Measurements from ENCODE around the gene NOXA1. TPM values are rescaled to one million over a fixed set of nuclear protein-coding genes. Genes with fewer than 3 reads are reported as not detected.
A peak's percentile ranks its signal among the peaks of the same experiment; 100 is the strongest.

NOXA1 gene
- total RNA-seq, 2 donors from 2014 or later, result 0.94 to 3.4 TPM

DNA sequence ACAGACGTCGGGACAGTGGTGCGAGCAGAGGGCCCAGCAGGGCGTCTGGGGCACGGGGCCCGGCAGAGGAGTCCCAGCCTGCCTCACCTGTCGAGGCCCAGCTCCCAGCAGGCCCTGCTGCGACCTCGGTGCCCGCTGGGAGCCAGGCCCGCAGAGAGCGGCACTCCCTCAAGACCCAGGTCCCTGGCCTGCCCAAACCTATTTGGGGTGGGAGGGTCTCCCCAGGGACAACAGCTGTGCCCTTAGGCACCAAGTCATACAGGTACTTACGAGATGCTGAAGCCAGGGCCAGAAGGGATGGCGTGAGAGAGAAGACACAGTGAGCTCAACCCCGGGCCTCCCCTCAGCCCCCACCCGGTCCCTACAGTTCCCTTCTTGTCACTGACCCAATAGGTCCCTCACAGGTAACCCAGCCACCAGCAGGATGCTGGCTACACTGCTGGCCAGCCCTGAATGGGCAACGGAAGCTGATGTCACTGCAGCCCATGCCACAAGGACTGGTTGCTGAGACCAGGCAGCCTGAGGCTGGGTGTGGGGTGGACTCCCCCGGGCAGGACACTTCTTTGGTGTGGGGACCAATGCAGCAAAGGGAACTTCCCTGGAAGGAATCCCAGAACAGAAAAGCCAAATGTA lies 32.3 kb downstream of the NOXA1 start:
- H3K36me3 ChIP-seq, result peaks cover 5% of the 10 kb centered on the region
- H3K27ac ChIP-seq, result no peak overlapping the region
- H3K27me3 ChIP-seq, result no peaks in the 10 kb centered on the region
- H3K9me3 ChIP-seq, result no peaks in the 10 kb centered on the region
- DNase-seq (ENCODE audit: low spot score), result no peak
- no peak overlapping the region for H3K4me3 ChIP-seq
- TF ChIP-seq, protein P1, sequence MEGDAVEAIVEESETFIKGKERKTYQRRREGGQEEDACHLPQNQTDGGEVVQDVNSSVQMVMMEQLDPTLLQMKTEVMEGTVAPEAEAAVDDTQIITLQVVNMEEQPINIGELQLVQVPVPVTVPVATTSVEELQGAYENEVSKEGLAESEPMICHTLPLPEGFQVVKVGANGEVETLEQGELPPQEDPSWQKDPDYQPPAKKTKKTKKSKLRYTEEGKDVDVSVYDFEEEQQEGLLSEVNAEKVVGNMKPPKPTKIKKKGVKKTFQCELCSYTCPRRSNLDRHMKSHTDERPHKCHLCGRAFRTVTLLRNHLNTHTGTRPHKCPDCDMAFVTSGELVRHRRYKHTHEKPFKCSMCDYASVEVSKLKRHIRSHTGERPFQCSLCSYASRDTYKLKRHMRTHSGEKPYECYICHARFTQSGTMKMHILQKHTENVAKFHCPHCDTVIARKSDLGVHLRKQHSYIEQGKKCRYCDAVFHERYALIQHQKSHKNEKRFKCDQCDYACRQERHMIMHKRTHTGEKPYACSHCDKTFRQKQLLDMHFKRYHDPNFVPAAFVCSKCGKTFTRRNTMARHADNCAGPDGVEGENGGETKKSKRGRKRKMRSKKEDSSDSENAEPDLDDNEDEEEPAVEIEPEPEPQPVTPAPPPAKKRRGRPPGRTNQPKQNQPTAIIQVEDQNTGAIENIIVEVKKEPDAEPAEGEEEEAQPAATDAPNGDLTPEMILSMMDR (IDR thresholded peaks at IDR 0.05), result no peak
- peaks cover 0 to 42% of the 10 kb centered on the region in 2 donors for H3K4me1 ChIP-seq

DNA sequence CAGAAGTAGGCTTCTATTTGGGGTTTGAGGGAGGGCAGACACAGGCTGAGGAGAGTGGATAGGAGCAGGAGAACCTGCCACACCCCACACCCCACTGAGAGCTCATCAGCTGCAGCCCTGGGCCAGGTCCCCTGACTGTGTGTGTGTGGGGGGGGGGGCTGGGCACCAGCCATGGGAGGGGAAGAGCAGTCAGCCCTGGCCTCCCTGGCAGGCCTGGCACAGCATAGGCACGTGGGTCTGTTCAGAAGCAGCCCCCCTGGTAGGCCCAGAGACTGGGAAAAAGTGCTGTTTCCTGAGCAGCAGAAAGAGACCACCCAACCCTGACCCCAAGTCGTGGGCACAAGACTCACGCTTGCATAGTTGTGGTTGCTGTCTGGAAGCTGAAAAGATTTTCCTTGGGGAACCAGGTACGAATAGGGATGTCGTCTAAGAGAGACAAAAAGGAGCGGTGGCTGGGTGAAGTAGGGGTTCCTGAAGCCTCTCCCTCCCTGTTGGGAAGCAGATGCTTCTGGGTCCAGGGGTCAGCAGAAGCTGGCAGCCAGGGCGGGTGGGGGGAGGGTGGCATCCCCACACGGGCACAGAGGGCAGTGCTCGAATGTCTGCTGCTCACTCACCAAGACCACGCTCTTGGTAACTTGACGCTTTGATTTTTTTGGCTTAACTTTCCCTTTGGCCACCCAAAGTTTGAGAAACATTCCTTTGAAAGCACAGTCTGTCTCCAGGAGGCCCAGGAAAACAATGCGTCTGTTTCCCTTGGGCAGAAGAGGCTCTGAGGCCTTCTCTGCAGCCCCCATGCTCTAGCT lies 33.1 kb downstream of the NOXA1 start:
- H3K27me3 ChIP-seq, result no peaks in the 10 kb centered on the region
- no peak overlapping the region for H3K27ac ChIP-seq
- peaks cover 0 to 42% of the 10 kb centered on the region in 2 donors for H3K4me1 ChIP-seq
- H3K4me3 ChIP-seq, result no peak overlapping the region
- no peak for DNase-seq (ENCODE audit: low spot score)
- no peaks in the 10 kb centered on the region for H3K9me3 ChIP-seq
- H3K36me3 ChIP-seq, result peaks cover 5% of the 10 kb centered on the region
- TF ChIP-seq, protein P1 (IDR thresholded peaks at IDR 0.05), result no peak

DNA sequence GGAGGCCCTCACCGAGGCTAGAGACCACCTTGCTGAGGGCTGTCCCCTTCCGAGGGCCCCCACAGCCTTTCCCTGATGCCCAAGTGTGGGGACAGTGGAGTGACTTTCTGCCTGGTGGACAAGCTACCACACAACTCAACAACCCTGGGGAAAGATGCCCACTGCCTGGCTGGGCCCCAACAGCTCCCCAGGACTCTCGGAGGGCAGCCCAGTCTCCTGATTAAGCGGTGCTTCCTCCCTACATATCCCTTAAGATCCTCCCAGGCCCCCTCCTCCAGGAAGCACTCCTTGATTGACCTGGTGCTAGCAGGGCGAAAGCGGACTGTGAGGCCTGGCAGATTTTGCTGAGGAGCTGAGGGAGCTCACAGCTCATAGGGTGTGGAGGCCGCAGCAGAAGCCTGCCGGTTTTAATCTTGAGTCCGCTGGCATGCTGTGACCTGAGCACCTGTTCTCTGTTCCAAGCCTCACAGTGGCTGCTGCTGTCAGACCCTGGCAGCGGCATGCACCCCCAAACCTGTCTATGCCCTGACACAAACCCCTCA lies 33.7 kb downstream of the NOXA1 start:
- H3K36me3 ChIP-seq, result peaks cover 5% of the 10 kb centered on the region
- no peaks in the 10 kb centered on the region for H3K9me3 ChIP-seq
- peak overlapping the region in 1 of 2 donors; percentile 6 for H3K27ac ChIP-seq
- peaks cover 0 to 42% of the 10 kb centered on the region in 2 donors for H3K4me1 ChIP-seq
- TF ChIP-seq, protein P1 (IDR thresholded peaks at IDR 0.05), result no peak
- H3K4me3 ChIP-seq, result no peak overlapping the region
- H3K27me3 ChIP-seq, result no peaks in the 10 kb centered on the region
- DNase-seq (ENCODE audit: low spot score), result no peak

DNA sequence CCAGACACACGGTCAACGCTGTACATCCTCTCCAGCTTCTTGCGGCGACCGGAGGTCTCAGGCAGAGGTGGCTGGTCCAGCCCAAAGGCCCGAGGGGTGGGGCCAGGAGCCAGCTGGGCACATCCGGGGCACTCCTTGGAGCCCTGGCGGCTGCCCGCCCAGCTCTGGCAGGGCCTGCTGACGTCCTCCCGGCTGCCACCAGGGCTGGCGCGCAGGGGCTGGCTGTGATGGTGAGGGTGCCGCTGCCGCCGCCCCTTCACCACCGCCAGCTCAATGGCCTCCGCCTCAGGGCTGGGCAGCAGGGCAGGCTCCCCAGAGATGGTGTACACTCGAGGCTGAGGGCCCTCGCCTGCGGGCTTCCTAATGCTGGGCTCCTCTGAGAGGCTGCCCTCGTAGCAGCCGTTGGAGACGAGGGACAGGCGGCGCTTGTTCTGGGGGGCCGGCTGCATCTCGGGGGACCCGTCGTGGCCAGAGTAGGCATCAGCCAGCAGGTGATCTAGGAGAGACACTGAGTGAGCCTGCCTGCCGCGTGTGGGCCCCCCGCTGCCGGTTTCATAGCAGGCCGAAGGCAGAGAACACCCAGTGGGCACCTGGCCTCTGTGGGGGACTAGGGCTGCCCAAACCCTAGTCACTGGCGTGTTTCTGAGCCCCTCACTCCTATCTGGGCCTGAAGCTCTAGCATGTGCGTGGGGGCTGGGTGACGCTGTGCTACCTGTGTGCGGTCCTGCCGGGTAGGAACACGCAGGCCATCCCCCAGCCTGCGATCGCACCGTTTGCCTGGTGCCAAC lies 34.4 kb downstream of the NOXA1 start:
- Histone ChIP-seq H3K27me3 (no peaks in the 10 kb centered on the region), H3K27ac (peak overlapping the region in 1 of 2 donors; percentile 66), H3K9me3 (no peaks in the 10 kb centered on the region), H3K36me3 (peaks cover 2% of the 10 kb centered on the region), H3K4me1 (peaks cover 0 to 42% of the 10 kb centered on the region in 2 donors), H3K4me3 (peak overlapping the region in 1 of 2 donors; percentile 72)
- TF ChIP-seq, protein P1 (IDR thresholded peaks at IDR 0.05), result no peak
- no peak for DNase-seq (ENCODE audit: low spot score)

DNA sequence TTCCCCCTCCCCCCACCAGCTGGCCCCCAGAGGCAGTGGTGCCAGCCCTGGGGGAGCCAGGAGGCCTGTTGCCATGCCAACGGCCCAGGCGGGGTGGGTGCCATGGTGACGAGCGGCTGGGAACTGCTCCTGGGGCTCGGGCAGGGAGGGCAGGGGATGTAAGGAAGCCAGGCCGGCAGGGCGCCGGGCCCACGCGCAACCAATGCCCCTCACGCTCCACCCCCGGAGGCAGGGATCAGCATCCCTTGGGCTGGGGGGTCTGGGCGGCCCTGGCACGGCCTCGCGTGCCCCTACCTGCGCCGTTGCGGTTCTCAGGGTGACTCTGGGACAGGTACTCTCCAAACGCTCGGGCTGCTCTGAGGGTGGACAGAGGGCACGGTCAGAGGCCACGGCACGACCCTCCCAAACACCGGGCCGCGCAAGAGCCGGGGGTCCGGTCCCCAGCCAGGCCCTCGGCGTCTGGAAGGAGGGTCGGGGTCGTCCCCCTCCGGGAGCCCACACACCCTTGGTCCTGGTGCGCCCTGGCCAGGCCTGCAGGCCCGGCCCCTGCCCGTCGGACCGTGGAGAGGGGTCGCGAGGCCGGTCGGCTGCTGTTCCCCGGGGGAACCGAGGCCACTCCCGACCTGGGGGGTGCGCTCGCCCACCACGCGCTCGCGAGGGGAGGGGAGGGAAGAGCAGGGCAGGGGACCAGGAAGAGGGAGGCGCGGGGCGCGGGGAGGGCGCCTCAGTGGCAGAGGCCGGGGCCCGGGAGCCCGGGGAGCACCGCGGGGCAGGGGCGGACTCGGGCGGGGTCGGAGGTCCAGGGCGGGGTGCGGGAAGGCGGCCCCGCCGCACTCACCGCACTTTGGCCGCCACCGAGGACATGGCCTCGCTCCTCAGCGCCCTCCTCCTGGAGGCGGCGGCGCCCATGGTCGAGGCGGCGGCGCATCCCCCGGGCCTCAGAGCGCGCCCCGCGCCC lies 35.3 kb downstream of the NOXA1 start:
- H3K4me1 ChIP-seq, result peaks cover 0 to 38% of the 10 kb centered on the region in 2 donors
- no peaks in the 10 kb centered on the region for H3K9me3 ChIP-seq
- TF ChIP-seq, protein P1 (IDR thresholded peaks at IDR 0.05), result no peak
- peak overlapping the region; percentile 38 to 66 for H3K27ac ChIP-seq
- no peaks in the 10 kb centered on the region for H3K27me3 ChIP-seq
- no peaks in the 10 kb centered on the region for H3K36me3 ChIP-seq
- no peak for DNase-seq (ENCODE audit: low spot score)
- H3K4me3 ChIP-seq, result peak overlapping the region; percentile 45 to 72
